Activated CD8-positive, alpha-beta memory T cell treated with anti-CD3 and anti-CD28 coated beads, Interleukin-2, amount 50 U/mL, for 1 hour (primary cell): ENCODE measurements around the gene ANKRD53.
A peak's percentile ranks its signal among the peaks of the same experiment; 100 is the strongest.

ENCODE experiments used
- DNase-seq: peaks from one replicate; pipeline ENCODE4 v3.0.0-alpha.2; 2020; ENCODE audit errors: extremely low read depth

Gene ANKRD53

GRCh38 chr2:70965506-70965905, 12.9 kb upstream of the ANKRD53 start:
- DNase-seq = no peak

GRCh38 chr2:70966681-70967080, 11.7 kb upstream of the ANKRD53 start:
- DNase-seq = no peak

DNA sequence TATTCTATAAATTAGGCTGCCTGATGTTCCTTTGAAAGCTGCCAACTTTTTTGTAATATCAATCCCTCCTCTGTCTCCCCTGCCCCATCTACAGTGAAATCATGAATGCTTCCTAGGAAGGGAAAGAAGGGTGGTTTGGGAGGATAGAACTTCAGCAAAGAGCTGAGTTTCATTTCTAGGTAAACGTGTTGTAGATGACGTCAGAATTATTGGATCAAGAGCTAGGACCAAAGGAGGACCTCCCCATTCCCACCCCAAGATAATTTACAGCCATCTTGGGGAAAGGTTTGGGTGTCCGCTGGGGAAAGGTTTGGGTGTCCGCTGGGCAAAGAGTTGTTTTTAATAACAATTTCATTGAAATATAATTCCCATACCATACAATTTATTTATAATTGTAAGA, 11.2 kb upstream of the ANKRD53 start:
- no peak for DNase-seq

DNA sequence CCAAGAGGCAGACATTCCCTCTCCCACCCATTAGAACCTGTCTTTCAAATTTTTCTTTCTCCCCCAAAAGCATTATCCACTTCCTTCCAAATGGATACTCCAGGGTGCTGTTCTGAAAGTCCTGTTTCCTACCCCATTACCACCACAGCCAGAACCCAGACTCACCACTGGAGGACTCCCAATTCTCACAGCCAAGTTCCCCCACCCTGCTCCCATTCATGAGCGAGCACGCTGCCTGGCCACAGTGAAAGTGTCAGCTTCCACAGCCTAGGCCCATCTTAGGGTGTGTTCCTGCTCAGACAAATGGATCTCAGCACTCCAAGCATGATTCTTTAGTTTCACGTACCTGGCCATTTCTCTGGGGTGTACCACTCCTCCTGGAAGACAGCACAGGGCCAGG, 3.8 kb upstream of the ANKRD53 start:
- no peak for DNase-seq

GRCh38 chr2:70975237-70975636, 3.2 kb upstream of the ANKRD53 start:
- DNase-seq = no peak

- DNase-seq = no peak
Observed at GRCh38 chr2:70977605-70978205, 725 bp upstream of the ANKRD53 start.

DNA sequence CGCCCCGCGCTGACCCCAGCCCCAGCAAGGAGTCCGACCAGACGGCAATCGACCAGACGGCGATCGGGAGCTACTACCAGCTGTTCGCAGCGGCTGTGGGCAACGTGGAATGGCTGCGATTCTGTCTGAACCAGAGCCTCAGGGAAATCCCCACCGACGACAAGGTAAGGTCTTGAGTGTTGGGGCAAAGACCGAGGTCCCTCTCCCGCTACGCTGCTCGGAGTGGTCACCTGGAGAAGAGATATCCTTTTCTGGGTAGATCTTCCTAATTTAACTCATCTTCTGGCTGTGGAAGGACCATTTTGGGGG, 704 bp downstream of the ANKRD53 start:
- no peak for DNase-seq

DNA sequence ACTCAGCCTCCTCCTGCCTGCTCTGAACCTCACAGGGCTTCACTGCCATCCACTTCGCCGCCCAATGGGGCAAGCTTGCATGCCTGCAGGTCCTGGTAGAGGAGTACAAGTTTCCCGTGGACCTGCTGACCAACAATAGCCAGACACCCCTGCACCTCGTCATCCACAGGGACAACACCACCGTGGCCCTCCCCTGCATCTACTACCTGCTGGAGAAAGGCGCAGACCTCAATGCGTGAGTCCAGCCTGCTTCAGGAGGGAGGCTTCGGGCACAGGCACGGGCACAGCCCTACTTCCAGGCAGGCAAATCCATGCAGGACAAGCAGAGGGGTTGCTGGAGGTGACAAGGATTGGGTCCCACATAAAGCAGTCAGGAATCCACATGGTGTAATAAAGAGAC, 1.2 kb downstream of the ANKRD53 start:
- no peak for DNase-seq

- DNase-seq = no peak
Observed at GRCh38 chr2:70981421-70981820, 3.0 kb downstream of the ANKRD53 start.

- DNase-seq = no peak
Observed at GRCh38 chr2:70981866-70982810, 3.7 kb downstream of the ANKRD53 start.

GRCh38 chr2:70982971-70983370, 4.5 kb downstream of the ANKRD53 start:
- no peak for DNase-seq

- DNase-seq = no peak
Observed at GRCh38 chr2:70983506-70984227, 5.2 kb downstream of the ANKRD53 start.

DNA sequence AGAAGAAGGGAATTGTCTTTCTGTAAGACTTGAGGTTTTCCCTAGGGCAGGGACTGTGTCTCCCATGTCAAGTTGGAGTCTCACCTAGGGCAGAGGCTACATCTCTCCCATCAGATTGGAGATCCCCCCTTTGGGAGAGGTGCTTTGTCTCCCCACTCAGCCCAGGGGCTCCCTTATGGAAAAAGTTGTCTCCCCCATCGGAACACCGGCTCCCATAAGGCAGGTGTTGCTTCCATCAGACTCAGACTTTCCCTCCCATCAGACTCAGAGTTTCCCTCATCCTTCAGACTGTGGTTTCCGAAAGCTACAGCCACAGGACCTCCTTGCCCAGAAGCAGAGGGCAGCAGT, 5.8 kb downstream of the ANKRD53 start:
- DNase-seq = no peak

DNA sequence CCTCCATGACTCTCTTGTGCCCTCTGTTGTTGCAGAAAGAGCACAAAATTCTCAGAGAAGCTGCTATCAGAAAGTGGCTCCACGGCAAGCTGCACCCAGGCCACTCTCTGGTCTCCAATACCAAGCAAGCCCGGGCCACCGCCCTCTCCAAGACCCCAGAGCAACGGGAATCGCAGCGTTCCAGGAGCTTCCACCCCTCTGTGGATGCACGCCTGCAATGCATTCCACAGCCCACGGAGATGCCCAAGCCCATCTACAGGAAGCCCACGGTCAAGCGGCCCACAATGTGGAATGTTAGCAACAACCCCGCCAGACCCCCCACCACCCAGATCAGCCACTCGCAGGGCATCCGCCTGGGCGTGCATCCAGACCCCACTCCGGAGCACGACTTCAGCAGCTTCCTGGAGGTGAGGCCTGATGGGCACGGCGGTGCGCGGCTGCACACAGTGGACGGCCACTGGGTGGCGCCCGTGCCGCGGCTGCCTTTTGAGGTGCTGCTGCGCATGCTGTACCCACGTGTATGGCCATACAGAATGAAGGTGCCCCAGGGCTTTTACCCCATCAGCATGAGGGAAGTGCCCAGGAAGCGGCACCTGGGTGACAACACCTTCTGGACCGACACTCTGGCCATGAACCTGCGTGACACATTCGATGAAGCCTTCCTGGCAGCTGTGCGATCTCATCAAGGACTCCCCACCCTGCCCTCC, 6.3 kb downstream of the ANKRD53 start:
- peak; percentile 40 for DNase-seq

GRCh38 chr2:70985283-70985688, 6.9 kb downstream of the ANKRD53 start:
- DNase-seq = no peak

GRCh38 chr2:70985956-70986355, 7.5 kb downstream of the ANKRD53 start:
- no peak for DNase-seq

GRCh38 chr2:70986499-70987189, 8.2 kb downstream of the ANKRD53 start:
- DNase-seq = no peak

GRCh38 chr2:70987386-70987785, 9.0 kb downstream of the ANKRD53 start:
- no peak for DNase-seq

GRCh38 chr2:70988151-70988550, 9.7 kb downstream of the ANKRD53 start:
- no peak for DNase-seq

- DNase-seq = no peak
Observed at GRCh38 chr2:70988726-70989648, 10.6 kb downstream of the ANKRD53 start.

- no peak for DNase-seq
Observed at GRCh38 chr2:70990216-70990615, 11.8 kb downstream of the ANKRD53 start.
